HL-60 (cell line): ENCODE data around the gene TULP4.
"Not testable (repeated sequence)": the region's sequence is repeated elsewhere in the genome, so short reads cannot be mapped to it uniquely, and the experiment has no call there.

Source experiments
- DNase-seq, 2 experiments: peaks; one replicate each; pipeline ENCODE4 v3.0.0-alpha.2; 2010 to 2020; ENCODE audit warnings: low read depth in 1 of 2, low spot score in 1 of 2
- H3K27ac ChIP-seq: fragments of 250-450 bp; sonication (Bioruptor Pico); replicated peaks from 2 replicates; pipeline ENCODE4 v1.5.1; 2020; ENCODE audit warnings: mild to moderate bottlenecking, moderate library complexity
- H3K27me3 ChIP-seq: fragments of 250-450 bp; sonication (Bioruptor Pico); 2 replicates; pipeline ENCODE4 v1.5.1; 2021; ENCODE audit warnings: mild to moderate bottlenecking, moderate library complexity; ENCODE audit not compliant: insufficient read depth, poor library complexity, severe bottlenecking
- H3K4me3 ChIP-seq: replicated peaks from 2 replicates; pipeline ENCODE4 v1.5.1; 2011; ENCODE audit warnings: mild to moderate bottlenecking, control low read depth, low read length; ENCODE audit not compliant: insufficient read depth
- CTCF ChIP-seq: IDR thresholded peaks from one replicate; pipeline ENCODE4 v1.5.1; 2011; ENCODE audit warnings: low read length, control low read depth, inconsistent platforms; ENCODE audit not compliant: insufficient read depth
- GABPA ChIP-seq: IDR thresholded peaks from 2 replicates; pipeline ENCODE4 v1.6.1; 2012; ENCODE audit warnings: low read depth
- POLR2AphosphoS5 ChIP-seq: IDR thresholded peaks from 2 replicates; pipeline ENCODE4 v1.6.1; 2012; ENCODE audit warnings: low read depth
- REST ChIP-seq: IDR thresholded peaks from 2 replicates; pipeline ENCODE4 v1.6.1; 2012; ENCODE audit warnings: low read depth; ENCODE audit not compliant: insufficient replicate concordance
- SPI1 ChIP-seq: IDR thresholded peaks from 2 replicates; pipeline ENCODE4 v1.6.1; 2012; ENCODE audit warnings: low read depth, mild to moderate bottlenecking, borderline replicate concordance

The TULP4 gene

DNA sequence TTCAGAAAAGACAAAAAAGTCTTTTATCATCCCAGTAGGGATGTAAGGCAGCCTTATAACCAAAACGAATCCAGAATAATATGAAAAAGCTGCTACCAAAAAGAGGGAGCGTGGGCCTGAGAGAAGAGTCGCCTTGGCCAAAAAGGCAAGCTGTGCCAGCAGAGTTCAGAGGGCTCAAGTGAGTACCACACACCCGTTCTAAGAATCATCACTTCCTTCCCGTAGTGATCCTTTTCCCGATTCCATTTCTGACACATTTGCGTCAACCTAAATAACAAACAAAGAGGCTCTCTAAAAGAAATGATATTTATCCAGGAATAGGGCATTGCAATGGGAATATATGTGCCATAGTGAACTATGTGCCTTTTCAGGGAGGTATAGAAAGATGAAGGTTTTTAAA is 243.8 kb downstream of the TULP4 start:
- no peaks in the 10 kb centered on the region for H3K27me3 ChIP-seq
- TF ChIP-seq GABPA (no peak), POLR2AphosphoS5 (no peak), SPI1 (no peak), REST (no peak), CTCF (no peak)
- DNase-seq = no peak
- H3K27ac ChIP-seq = no peak overlapping the region
- H3K4me3 ChIP-seq = no peak overlapping the region

DNA sequence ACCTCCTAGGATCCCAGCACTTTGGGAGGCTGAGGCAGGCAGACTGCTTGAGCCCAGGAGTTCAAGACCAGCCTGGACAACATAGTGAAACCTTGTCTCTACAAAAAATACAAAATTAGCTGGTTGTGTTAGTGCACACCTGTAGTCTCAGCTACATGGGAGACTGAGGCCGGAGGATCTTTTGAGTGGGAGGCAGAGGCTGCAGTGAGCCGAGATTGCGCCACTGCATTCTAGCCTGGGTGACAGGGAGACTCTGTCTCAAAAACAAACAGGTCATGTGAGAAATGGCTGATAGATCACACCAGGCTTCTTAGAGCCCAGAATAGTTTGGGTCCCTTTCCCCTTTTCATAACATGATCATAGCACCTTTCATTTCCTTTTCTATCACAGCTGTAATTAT is 244.8 kb downstream of the TULP4 start:
- not testable (repeated sequence) for DNase-seq, H3K27me3 ChIP-seq, H3K27ac ChIP-seq, H3K4me3 ChIP-seq

GRCh38 chr6:158557927-158558326 is 245.7 kb downstream of the TULP4 start:
- no peak for DNase-seq
- H3K27me3 ChIP-seq = no peaks in the 10 kb centered on the region
- TF ChIP-seq GABPA (no peak), REST (no peak), POLR2AphosphoS5 (no peak), CTCF (no peak), SPI1 (no peak)
- no peak overlapping the region for H3K27ac ChIP-seq
- H3K4me3 ChIP-seq = no peak overlapping the region

DNA sequence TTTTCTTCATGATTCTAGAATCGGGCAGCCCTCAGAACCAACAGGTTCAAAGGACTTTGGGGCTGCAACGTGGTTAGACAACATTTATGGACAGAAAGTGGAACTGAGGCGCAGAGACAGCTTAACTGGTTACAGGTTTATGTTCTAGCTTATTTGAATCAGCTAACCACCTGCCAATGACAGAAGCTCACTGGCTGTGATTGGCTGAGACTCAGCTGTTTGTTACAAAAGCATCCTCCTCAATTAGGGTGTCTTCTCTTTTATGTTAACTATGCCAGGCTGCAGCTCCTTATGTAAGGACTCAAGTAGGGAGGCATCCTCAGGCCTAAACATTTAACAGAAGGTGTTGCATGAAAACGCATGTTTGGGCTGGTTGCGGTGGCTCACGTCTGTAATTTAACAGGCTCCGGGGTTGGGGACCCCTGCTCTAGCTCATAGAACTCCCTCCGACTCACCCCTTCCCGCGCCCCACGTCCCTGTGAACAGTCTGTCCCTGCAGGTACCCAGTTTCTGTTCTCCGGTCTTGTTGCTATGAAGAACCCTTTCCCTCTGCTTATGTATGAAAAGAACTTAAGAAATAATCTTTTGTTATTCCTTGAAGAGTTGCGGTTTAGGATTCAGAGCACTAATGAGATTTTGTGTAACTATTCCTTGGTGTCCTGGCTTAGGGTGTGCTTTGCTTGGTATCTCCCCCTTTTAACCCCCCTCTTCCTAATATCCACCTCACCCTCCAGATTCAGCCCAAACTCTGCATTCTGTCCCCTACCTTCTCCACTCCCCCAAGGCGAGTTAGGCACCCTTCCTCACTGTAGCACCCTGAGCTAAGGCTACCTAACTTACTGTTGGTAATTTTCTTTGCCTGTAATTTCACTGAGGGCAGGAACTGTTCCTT is 246.4 kb downstream of the TULP4 start:
- TF ChIP-seq GABPA (no peak), SPI1 (no peak), REST (no peak), POLR2AphosphoS5 (no peak), CTCF (no peak)
- DNase-seq = no peak
- Histone ChIP-seq H3K4me3 (no peak overlapping the region), H3K27me3 (no peaks in the 10 kb centered on the region), H3K27ac (no peak overlapping the region)
